Gastroesophageal sphincter (tissue), 3 donors: ENCODE data around the gene PLGRKT.

Experiments
- CTCF ChIP-seq, 4 experiments: fragments of 200-600 bp in 2 of 4; fragments of 450-650 bp in 2 of 4; sonication (generic) in 1 of 4; IDR thresholded peaks; one replicate each; pipeline ENCODE4 v1.5.1; 2017 to 2019; ENCODE audit warnings: antibody characterized with exemption in 4 of 4, mild to moderate bottlenecking in 2 of 4, moderate library complexity in 2 of 4
- POLR2A ChIP-seq, 2 donors: fragments of 450-650 bp; IDR thresholded peaks; one replicate each; pipeline ENCODE4 v1.6.1; 2017; ENCODE audit warnings: antibody characterized with exemption in 2 of 2, mild to moderate bottlenecking in 2 of 2, moderate library complexity in 1 of 2

DNA sequence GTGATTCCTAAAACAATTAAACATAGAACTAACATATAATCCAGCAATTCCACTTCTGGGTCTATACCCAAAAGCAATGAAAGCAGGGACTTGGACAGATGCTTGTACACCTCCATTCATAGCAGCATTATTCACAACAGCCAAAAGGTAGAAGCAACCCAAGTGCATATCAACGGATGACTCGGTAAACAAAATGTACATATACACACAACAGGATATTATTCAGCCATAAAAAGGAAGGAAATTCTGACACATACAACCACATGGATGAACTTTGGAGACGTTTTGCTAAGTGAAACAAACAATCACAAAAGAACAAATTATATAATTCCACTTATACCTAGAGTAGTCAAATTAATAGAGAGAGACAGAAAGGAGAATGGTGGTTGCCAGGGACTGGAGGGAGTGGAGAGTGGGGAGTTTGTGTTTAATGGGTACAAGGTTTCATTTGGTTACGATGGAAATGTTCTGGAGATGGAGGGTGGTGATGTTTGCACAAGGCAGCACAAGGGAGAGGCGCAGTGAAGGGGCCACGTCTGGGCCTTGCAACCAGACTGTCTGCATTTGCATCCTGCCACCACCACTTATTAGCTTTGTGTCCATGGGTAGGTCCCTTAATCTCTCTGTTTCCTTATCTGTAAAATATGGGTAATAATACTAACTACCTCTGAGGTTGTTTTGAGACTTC is 61.8 kb downstream of the PLGRKT start:
- TF ChIP-seq POLR2A (IDR thresholded peaks at IDR 0.05): no peak
- TF ChIP-seq CTCF (IDR thresholded peaks at IDR 0.05): no peak
